BJ (cell line): ENCODE data around the gene NSF. TPM values are rescaled to one million over a fixed set of nuclear protein-coding genes. Genes with fewer than 3 reads are reported as not detected.

ENCODE experiments used
- CTCF ChIA-PET: fragments of 350-600 bp; formaldehyde crosslinking; extraction: SDS; loops from one replicate; lab custom pipeline; 2021; ENCODE audit warnings: antibody characterized with exemption, inconsistent platforms; lab: Yijun Ruan, JAX
- POLR2A ChIA-PET: fragments of 300-600 bp; sonication (Branson Sonifier 250); formaldehyde crosslinking; extraction: SDS; loops from one replicate; lab custom pipeline; 2021; ENCODE audit warnings: antibody characterized with exemption; lab: Charles Lee
- DNase-seq: peaks from one replicate; pipeline ENCODE4 v3.0.0-alpha.2; 2011; ENCODE audit warnings: low read depth
- H3K27me3 ChIP-seq: 2 replicates; pipeline ENCODE4 v1.6.0; 2011; ENCODE audit warnings: low read length; ENCODE audit not compliant: control insufficient read depth, insufficient read depth
- H3K36me3 ChIP-seq: 2 replicates; pipeline ENCODE4 v1.5.1; 2011; ENCODE audit warnings: low read length; ENCODE audit not compliant: control insufficient read depth, insufficient read depth
- H3K4me3 ChIP-seq: 2 replicates; pipeline ENCODE4 v1.5.1; 2011; ENCODE audit warnings: low read depth, mild to moderate bottlenecking, control low read depth, low read length
- CTCF ChIP-seq: IDR thresholded peaks from 2 replicates; pipeline ENCODE4 v1.5.1; 2011; ENCODE audit warnings: low read depth, mild to moderate bottlenecking, control low read depth, inconsistent platforms, low read length, moderate library complexity; ENCODE audit not compliant: insufficient read depth
- polyA plus RNA-seq: library from polyadenylated mRNA; depleted of rRNA; stranded (reverse); fragments of >200 nt; gene quantifications from 2 replicates; pipeline ENCODE4 v1.2.3, GENCODE V29; 2011

NSF gene
- polyA plus RNA-seq, 1 experiment = 38.0 TPM

- Histone ChIP-seq H3K36me3 (no peaks in the 10 kb centered on the region), H3K27me3 (peaks cover 22% of the 10 kb centered on the region), H3K4me3 (no peak overlapping the region)
- ChIA-PET CTCF (interaction anchor here (1.9 to 2.5 kb wide), 2 partner anchors 18 to 27 kb away, joined by 5 to 9 read pairs; no protein-coding TSS in a partner anchor), POLR2A (no interaction called here)
- DNase-seq = no peak
- no peak for TF ChIP-seq CTCF
These were observed 205.0 kb downstream of the NSF start for GRCh38 chr17:46795379-46795952.

- TF ChIP-seq CTCF = no peak
- Histone ChIP-seq H3K36me3 (no peaks in the 10 kb centered on the region), H3K4me3 (no peak overlapping the region), H3K27me3 (peaks cover 21% of the 10 kb centered on the region)
- DNase-seq = no peak
- ChIA-PET POLR2A (no interaction called here), CTCF (interaction anchor here (1.9 kb wide), 1 partner anchor 19 kb away, joined by 5 read pairs; no protein-coding TSS in a partner anchor)
These were observed 205.6 kb downstream of the NSF start for GRCh38 chr17:46796084-46796483.

GRCh38 chr17:46796524-46796923 lies 206.1 kb downstream of the NSF start:
- DNase-seq = no peak
- TF ChIP-seq CTCF = no peak
- ChIA-PET CTCF (interaction anchor here (1.9 kb wide), 1 partner anchor 19 kb away, joined by 5 read pairs; no protein-coding TSS in a partner anchor), POLR2A (no interaction called here)
- Histone ChIP-seq H3K36me3 (no peaks in the 10 kb centered on the region), H3K27me3 (peaks cover 21% of the 10 kb centered on the region), H3K4me3 (no peak overlapping the region)

GRCh38 chr17:46796956-46797530 lies 206.6 kb downstream of the NSF start:
- POLR2A ChIA-PET = no interaction called here
- no peak for TF ChIP-seq CTCF
- CTCF ChIA-PET = interaction anchor here (1.9 kb wide), 1 partner anchor 20 kb away, joined by 5 read pairs; no protein-coding TSS in a partner anchor
- no peak overlapping the region for H3K4me3 ChIP-seq
- peaks cover 22% of the 10 kb centered on the region for H3K27me3 ChIP-seq
- H3K36me3 ChIP-seq = no peaks in the 10 kb centered on the region
- DNase-seq = no peak

GRCh38 chr17:46800573-46800972 lies 210.1 kb downstream of the NSF start:
- TF ChIP-seq CTCF = no peak
- POLR2A ChIA-PET = no interaction called here
- H3K36me3 ChIP-seq = no peaks in the 10 kb centered on the region

More at GRCh38 chr17:46800573-46800972, 210.1 kb downstream of the NSF start:
- DNase-seq = no peak
- H3K27me3 ChIP-seq = peaks cover 4% of the 10 kb centered on the region
- H3K4me3 ChIP-seq = no peak overlapping the region
- CTCF ChIA-PET = interaction anchor here (2.3 kb wide), 1 partner anchor 18 kb away, joined by 5 read pairs; no protein-coding TSS in a partner anchor
